ENCODE results near the gene AP2A1. TPM values are rescaled to one million over a fixed set of nuclear protein-coding genes. Genes with fewer than 3 reads are reported as not detected.

Gene AP2A1
- total RNA-seq, 2 donors from 2014 or later: 43.5 to 45.9 TPM

DNA sequence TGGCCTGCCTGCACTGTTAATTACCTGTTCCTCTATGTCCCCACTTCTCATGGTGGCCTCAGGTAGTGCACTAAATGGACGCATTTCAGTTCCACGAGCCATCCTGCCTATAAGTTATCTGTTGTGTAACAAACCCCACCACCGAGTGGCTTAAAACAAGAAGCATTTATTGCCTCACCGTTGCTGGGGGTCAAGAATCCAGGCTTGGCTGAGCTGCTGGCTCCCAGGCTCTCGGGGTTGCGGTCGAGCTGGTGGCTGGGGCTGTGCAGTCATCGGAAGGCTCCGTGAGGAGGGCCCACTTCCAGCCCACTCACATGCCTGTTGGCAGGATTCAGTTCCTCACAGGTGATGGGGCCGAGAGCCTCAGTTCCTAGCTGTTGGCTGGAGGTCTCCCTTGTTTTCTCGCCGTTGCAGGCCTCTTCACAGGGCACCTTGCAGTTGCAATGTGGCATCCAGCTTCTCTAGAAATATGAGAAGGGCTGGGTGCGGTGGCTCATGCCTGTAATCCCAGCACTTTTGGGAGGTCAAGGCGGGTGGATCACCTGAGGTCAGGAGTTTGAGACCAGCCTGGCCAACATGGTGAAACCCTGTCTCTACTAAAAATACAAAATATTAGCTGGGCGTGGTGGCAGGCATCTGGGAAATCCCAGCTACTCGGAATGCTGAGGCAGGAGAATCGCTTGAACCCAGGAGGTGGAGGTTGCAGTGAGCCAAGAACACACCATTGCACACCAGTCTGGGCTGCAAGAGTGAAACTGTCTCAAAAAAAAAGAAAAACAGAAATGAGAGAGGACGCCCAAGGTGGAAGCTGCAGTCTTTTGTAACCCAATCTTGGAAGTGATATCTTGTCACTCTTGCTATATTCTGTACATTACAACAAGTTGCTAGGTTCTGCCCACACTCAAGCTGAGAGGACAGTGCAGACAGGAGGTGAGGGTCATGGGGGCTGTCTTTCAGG, 77.6 kb downstream of the AP2A1 start:
- WGBS, 2 donors: 76 to 94% methylated on average over 17 to 18 of the region's 18 CpGs
- no peak for TF ChIP-seq POLR2A (IDR thresholded peaks at IDR 0.05)
- TF ChIP-seq, protein P1, sequence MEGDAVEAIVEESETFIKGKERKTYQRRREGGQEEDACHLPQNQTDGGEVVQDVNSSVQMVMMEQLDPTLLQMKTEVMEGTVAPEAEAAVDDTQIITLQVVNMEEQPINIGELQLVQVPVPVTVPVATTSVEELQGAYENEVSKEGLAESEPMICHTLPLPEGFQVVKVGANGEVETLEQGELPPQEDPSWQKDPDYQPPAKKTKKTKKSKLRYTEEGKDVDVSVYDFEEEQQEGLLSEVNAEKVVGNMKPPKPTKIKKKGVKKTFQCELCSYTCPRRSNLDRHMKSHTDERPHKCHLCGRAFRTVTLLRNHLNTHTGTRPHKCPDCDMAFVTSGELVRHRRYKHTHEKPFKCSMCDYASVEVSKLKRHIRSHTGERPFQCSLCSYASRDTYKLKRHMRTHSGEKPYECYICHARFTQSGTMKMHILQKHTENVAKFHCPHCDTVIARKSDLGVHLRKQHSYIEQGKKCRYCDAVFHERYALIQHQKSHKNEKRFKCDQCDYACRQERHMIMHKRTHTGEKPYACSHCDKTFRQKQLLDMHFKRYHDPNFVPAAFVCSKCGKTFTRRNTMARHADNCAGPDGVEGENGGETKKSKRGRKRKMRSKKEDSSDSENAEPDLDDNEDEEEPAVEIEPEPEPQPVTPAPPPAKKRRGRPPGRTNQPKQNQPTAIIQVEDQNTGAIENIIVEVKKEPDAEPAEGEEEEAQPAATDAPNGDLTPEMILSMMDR (IDR thresholded peaks at IDR 0.05): no peak
- Histone ChIP-seq H3K27me3 (no peaks in the 10 kb centered on the region), H3K36me3 (replicated peaks in 1 of 2; ENCODE audit: insufficient read depth in 1 of 2, low read depth in 2 of 2) (peaks cover 0 to under 1% of the 10 kb centered on the region in 2 donors), H3K4me1 (no peaks in the 10 kb centered on the region), H3K9me3 (no peaks in the 10 kb centered on the region), H3K27ac (no peak overlapping the region), H3K4me3 (no peak overlapping the region)
- ATAC-seq (no peak), DNase-seq (no peak)
- intact Hi-C loops (cut with DNase I): no loop called here

- H3K36me3 ChIP-seq (replicated peaks in 1 of 2; ENCODE audit: insufficient read depth in 1 of 2, low read depth in 2 of 2): no peaks in the 10 kb centered on the region
- H3K27me3 ChIP-seq: no peaks in the 10 kb centered on the region
- TF ChIP-seq, protein P1 (IDR thresholded peaks at IDR 0.05): no peak
- TF ChIP-seq POLR2A (IDR thresholded peaks at IDR 0.05): no peak
- intact Hi-C loops (cut with DNase I): no loop called here
- H3K27ac ChIP-seq: no peak overlapping the region
- no peak for ATAC-seq
- H3K4me3 ChIP-seq: no peak overlapping the region
- DNase-seq: no peak
- peaks cover 8% of the 10 kb centered on the region for H3K4me1 ChIP-seq
- 40 to 43% methylated on average over 3 of the region's 3 CpGs for WGBS, 2 donors
- no peaks in the 10 kb centered on the region for H3K9me3 ChIP-seq
Observed at GRCh38 chr19:49845414-49845813, 78.6 kb downstream of the AP2A1 start.

- TF ChIP-seq, protein P1 (IDR thresholded peaks at IDR 0.05): no peak
- TF ChIP-seq POLR2A (IDR thresholded peaks at IDR 0.05): no peak
- DNase-seq: no peak
- no peaks in the 10 kb centered on the region for H3K36me3 ChIP-seq (replicated peaks in 1 of 2; ENCODE audit: insufficient read depth in 1 of 2, low read depth in 2 of 2)
- 81 to 84% methylated on average over 5 of the region's 5 CpGs for WGBS, 2 donors
- H3K4me3 ChIP-seq: no peak overlapping the region
- intact Hi-C loops (cut with DNase I): no loop called here
- H3K27ac ChIP-seq: no peak overlapping the region
- peaks cover 8% of the 10 kb centered on the region for H3K4me1 ChIP-seq
- no peaks in the 10 kb centered on the region for H3K9me3 ChIP-seq
- H3K27me3 ChIP-seq: no peaks in the 10 kb centered on the region
- no peak for ATAC-seq
Observed at GRCh38 chr19:49846408-49846807, 79.6 kb downstream of the AP2A1 start.

GRCh38 chr19:49847731-49848696, 81.2 kb downstream of the AP2A1 start:
- H3K9me3 ChIP-seq: no peaks in the 10 kb centered on the region
- intact Hi-C loops (cut with DNase I): no loop called here
- peaks cover 20% of the 10 kb centered on the region for H3K4me1 ChIP-seq
- 87 to 88% methylated on average over 9 to 10 of the region's 10 CpGs for WGBS, 2 donors
- TF ChIP-seq POLR2A (IDR thresholded peaks at IDR 0.05): no peak
- TF ChIP-seq, protein P1 (IDR thresholded peaks at IDR 0.05): no peak
- H3K27ac ChIP-seq: no peak overlapping the region
- ATAC-seq (no peak), DNase-seq (peak in 1 of 4 donors; percentile 8)
- no peaks in the 10 kb centered on the region for H3K27me3 ChIP-seq
- no peaks in the 10 kb centered on the region for H3K36me3 ChIP-seq (replicated peaks in 1 of 2; ENCODE audit: insufficient read depth in 1 of 2, low read depth in 2 of 2)
- no peak overlapping the region for H3K4me3 ChIP-seq
